Limb (tissue), 2 donors: ENCODE measurements around the gene ZC2HC1C.
"Not testable (repeated sequence)": the region's sequence is repeated elsewhere in the genome, so short reads cannot be mapped to it uniquely, and the experiment has no call there.

ENCODE experiments used
- DNase-seq, 2 donors: peaks; one replicate each; pipeline ENCODE4 v3.0.0-alpha.2; 2016; ENCODE audit errors: extremely low spot score in 2 of 2

Gene ZC2HC1C

GRCh38 chr14:75053396-75054291, 15.8 kb upstream of the ZC2HC1C start:
- DNase-seq: no peak

GRCh38 chr14:75054421-75054820, 15.0 kb upstream of the ZC2HC1C start:
- DNase-seq: no peak

GRCh38 chr14:75059642-75060041, 9.8 kb upstream of the ZC2HC1C start:
- DNase-seq: no peak

GRCh38 chr14:75060420-75060819, 9.0 kb upstream of the ZC2HC1C start:
- DNase-seq: no peak

- no peak for DNase-seq
Observed at GRCh38 chr14:75063013-75063412, 6.4 kb upstream of the ZC2HC1C start.

- DNase-seq: peak; percentile 88 to 96
Observed at GRCh38 chr14:75063491-75064204, 5.8 kb upstream of the ZC2HC1C start, which contains the start of gene ACYP1. Gene ACYP1 (minus strand): TSS chr14:75064024. CDS start chr14:75063553, 471 bp downstream.

GRCh38 chr14:75064205-75064567, 5.3 kb upstream of the ZC2HC1C start:
- DNase-seq: no peak

- DNase-seq: no peak
Observed at GRCh38 chr14:75066691-75067090, 2.8 kb upstream of the ZC2HC1C start.

- no peak for DNase-seq
Observed at GRCh38 chr14:75067212-75067611, 2.2 kb upstream of the ZC2HC1C start.

- DNase-seq: not testable (repeated sequence)
Observed at GRCh38 chr14:75067765-75068164, 1.7 kb upstream of the ZC2HC1C start.

- DNase-seq: peak in 1 of 2 donors; percentile 53
Observed at GRCh38 chr14:75068294-75069120, 934 bp upstream of the ZC2HC1C start.

GRCh38 chr14:75069811-75070145, 337 bp downstream of the ZC2HC1C start:
- no peak for DNase-seq

GRCh38 chr14:75070383-75070782, 942 bp downstream of the ZC2HC1C start:
- DNase-seq: peak in 1 of 2 donors; percentile 51

- peak in 1 of 2 donors; percentile 32 for DNase-seq
Observed at GRCh38 chr14:75077794-75078193, 8.4 kb downstream of the ZC2HC1C start.

- DNase-seq: no peak
Observed at GRCh38 chr14:75079521-75079920, 10.1 kb downstream of the ZC2HC1C start.

GRCh38 chr14:75081660-75082229, 12.3 kb downstream of the ZC2HC1C start:
- peak in 1 of 2 donors; percentile 36 for DNase-seq

GRCh38 chr14:75083271-75083670, 13.8 kb downstream of the ZC2HC1C start:
- DNase-seq: no peak

- DNase-seq: no peak
Observed at GRCh38 chr14:75084513-75084912, 15.1 kb downstream of the ZC2HC1C start.

- DNase-seq: no peak
Observed at GRCh38 chr14:75088153-75088552, 18.7 kb downstream of the ZC2HC1C start.

- DNase-seq: peak; percentile 64 to 79
Observed at GRCh38 chr14:75088566-75089373, 19.3 kb downstream of the ZC2HC1C start.

- no peak for DNase-seq
Observed at GRCh38 chr14:75090353-75090752, 20.9 kb downstream of the ZC2HC1C start.
